Measurements from ENCODE around the gene CCNL2.

GRCh38 chr1:1439546-1440261, 40.6 kb upstream of the CCNL2 start:
- TF ChIP-seq POLR2A (IDR thresholded peaks at IDR 0.05) = no peak
- TF ChIP-seq CTCF (IDR thresholded peaks at IDR 0.05) = no peak
- no peak for TF ChIP-seq EP300 (IDR thresholded peaks at IDR 0.05)

Data from ovary (tissue), 3 donors.